Panc1 (cell line): Measurements from ENCODE around the gene PIGP.

Source experiments
- CTCF ChIP-seq: fragments of 450-650 bp; IDR thresholded peaks from 2 replicates; pipeline ENCODE4 v1.5.1; 2017; ENCODE audit warnings: mild to moderate bottlenecking
- POLR2AphosphoS5 ChIP-seq: IDR thresholded peaks from 2 replicates; pipeline ENCODE4 v1.6.1; 2012; ENCODE audit warnings: mild to moderate bottlenecking, low read depth, low read length, moderate library complexity
- REST ChIP-seq, 2 experiments: IDR thresholded peaks; 2 replicates each; pipeline ENCODE4 v1.6.1; 2011 to 2012; ENCODE audit warnings: low read depth in 2 of 2, control low read depth in 1 of 2, low read length in 1 of 2, mild to moderate bottlenecking in 1 of 2, moderate library complexity in 1 of 2; ENCODE audit not compliant: insufficient read depth in 1 of 2
- SIN3A ChIP-seq: IDR thresholded peaks from 2 replicates; pipeline ENCODE4 v1.6.1; 2012; ENCODE audit warnings: low read depth, mild to moderate bottlenecking, low read length, moderate library complexity, borderline replicate concordance; ENCODE audit not compliant: insufficient read depth

GRCh38 chr21:37017951-37018679 lies 54.8 kb downstream of the PIGP start:
- TF ChIP-seq CTCF = no peak
- no peak for TF ChIP-seq POLR2AphosphoS5
- TF ChIP-seq SIN3A = no peak
- no peak for TF ChIP-seq REST (IDR thresholded peaks at IDR 0.05; ENCODE audit: insufficient read depth in 1 of 2, low read depth in 2 of 2, low read length in 1 of 2)
